Epithelial cell of proximal tubule (primary cell): ENCODE results near the gene SLC10A2. TPM values are rescaled to one million over a fixed set of nuclear protein-coding genes. Genes with fewer than 3 reads are reported as not detected.

ENCODE experiments used
- DNase-seq: peaks from one replicate; pipeline ENCODE4 v3.0.0-alpha.2; 2011; ENCODE audit warnings: low read depth
- H3K4me3 ChIP-seq: 2 replicates; pipeline ENCODE4 v1.5.1; 2011; ENCODE audit warnings: low read depth, mild to moderate bottlenecking, low read length
- total RNA-seq: library from RNA; depleted of rRNA; stranded (reverse); fragments of >200 nt; gene quantifications from 2 replicates; pipeline ENCODE4 v1.2.3, GENCODE V29; 2015
- TF ChIP-seq, protein P1 (sequence below): conservative IDR thresholded peaks from 2 replicates; pipeline ENCODE4 v1.5.1; 2012; ENCODE audit warnings: low read depth, mild to moderate bottlenecking, low read length

Gene SLC10A2
- total RNA-seq, 1 donor from 2014 or later, result not detected

DNA sequence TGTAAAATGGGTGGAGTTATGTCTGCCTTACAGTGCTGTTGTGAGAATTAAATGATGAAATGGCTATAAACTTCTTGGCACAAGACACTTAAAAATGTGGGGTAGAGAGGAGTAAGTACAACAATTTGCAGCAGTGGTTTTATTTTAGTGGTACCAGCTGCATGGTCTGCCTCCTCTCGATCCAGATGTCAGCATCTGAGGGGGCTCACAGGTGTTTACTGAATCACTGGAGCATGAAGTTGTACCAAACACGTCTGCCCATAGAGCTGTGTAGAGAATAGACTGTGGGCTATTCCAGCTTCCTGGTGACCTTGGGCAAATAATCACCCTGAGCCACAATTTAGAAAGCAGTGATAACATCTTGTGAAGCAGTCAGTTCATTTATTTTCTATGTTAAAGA lies 11.1 kb downstream of the SLC10A2 start:
- H3K4me3 ChIP-seq, result no peak overlapping the region
- no peak for DNase-seq
- TF ChIP-seq, protein P1, sequence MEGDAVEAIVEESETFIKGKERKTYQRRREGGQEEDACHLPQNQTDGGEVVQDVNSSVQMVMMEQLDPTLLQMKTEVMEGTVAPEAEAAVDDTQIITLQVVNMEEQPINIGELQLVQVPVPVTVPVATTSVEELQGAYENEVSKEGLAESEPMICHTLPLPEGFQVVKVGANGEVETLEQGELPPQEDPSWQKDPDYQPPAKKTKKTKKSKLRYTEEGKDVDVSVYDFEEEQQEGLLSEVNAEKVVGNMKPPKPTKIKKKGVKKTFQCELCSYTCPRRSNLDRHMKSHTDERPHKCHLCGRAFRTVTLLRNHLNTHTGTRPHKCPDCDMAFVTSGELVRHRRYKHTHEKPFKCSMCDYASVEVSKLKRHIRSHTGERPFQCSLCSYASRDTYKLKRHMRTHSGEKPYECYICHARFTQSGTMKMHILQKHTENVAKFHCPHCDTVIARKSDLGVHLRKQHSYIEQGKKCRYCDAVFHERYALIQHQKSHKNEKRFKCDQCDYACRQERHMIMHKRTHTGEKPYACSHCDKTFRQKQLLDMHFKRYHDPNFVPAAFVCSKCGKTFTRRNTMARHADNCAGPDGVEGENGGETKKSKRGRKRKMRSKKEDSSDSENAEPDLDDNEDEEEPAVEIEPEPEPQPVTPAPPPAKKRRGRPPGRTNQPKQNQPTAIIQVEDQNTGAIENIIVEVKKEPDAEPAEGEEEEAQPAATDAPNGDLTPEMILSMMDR, result no peak

DNA sequence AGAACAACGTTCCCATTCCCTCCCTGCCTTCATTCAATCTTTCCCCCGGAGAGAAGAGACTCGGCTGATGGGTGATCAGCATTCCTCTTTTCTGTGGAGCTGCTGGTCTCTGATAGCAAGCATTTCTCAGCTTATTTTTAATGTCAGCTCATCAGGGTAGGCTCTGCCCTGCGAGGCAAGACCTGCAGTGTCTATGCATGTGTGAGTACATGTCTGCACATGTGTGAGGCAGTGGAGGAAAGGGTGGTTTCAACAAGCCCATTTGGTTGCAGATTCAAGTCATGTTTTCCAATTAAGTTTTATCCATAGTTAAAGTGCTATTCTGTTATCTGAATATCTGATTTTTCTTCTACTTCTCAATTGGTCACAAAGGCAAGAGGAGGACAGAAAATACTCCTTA lies 19.5 kb downstream of the SLC10A2 start:
- DNase-seq, result no peak

DNA sequence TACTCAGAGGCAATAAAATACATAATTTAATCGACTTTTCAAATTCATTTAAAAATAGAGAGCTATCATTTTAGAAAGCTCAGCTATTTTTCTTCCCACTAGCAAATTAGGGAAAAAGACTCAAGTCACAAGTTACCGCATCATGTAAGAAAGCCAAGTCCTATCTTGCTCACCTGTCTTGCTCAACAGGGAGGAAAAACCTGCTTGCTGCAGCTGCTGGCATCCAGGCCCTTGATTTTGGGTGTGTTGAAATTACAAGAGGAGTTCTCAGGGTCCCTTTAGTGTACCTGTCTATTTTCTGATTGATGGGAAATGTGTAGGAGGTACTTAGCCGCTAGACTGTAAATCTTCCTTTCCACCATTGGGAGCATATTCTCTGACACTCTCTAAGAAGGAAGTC lies 22.2 kb downstream of the SLC10A2 start:
- DNase-seq, result no peak
- no peak overlapping the region for H3K4me3 ChIP-seq
- TF ChIP-seq, protein P1, result no peak

More for the DNA sequence above, 19.5 kb downstream of the SLC10A2 start:
- H3K4me3 ChIP-seq, result no peak overlapping the region
- TF ChIP-seq, protein P1, result no peak

DNA sequence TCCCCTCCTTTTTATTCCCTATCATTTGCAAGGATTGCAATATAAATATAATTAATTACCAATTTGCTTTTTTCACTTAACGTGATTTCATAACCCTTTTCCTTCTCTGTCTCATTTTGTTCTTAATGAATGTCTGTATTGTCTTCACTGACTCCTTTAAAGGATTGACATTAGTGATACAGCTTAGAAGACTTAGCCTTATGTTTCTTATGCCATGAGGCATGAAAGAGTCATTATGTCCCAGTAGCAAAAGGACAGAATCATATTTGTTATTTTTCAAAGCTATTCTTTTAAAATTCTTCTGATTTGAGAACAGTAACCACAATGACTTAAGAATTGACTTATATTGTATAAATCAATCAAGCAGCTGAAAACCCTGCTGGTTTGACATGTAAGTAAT lies 26.2 kb downstream of the SLC10A2 start:
- no peak overlapping the region for H3K4me3 ChIP-seq
- no peak for DNase-seq
- TF ChIP-seq, protein P1, result no peak

DNA sequence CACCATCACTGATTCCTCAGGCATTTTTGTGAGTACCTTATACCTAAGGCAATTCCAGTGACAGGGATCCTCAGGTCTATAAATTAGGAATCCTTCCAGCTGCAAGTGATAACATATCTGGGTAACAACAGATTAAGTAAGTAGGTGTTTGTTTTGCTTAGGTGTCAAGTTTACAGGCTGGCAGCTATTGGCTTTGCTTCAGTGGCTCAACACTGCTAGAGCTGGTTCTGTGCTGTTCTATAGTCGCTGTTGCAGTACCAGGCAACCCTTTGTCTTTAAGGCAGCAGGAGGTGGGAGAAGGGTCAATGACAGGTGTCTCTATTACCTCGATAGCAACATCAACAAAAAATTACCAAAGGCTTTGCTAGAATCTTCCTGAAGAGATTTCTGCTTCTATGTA lies 27.0 kb downstream of the SLC10A2 start:
- H3K4me3 ChIP-seq, result no peak overlapping the region
- DNase-seq, result no peak
- TF ChIP-seq, protein P1, result no peak

DNA sequence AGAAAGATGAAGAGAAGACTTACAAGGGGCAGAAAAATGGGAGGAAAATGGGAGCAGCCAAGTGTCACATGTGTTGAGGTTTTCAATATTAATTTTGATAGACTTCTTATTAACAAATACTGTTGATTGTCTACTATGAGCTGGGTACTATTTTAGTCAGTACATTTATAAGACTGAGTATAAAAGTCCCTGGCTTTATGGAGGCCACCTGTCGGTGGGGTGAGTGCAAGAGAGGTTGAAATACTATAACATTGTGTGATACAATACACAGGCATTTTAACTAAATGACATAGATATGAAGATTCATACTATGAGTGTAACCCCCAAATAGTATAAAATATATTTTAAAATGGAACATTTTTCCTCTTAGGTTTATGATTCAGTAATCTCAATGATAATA lies 29.9 kb downstream of the SLC10A2 start:
- TF ChIP-seq, protein P1, result no peak
- no peak overlapping the region for H3K4me3 ChIP-seq
- DNase-seq, result no peak

DNA sequence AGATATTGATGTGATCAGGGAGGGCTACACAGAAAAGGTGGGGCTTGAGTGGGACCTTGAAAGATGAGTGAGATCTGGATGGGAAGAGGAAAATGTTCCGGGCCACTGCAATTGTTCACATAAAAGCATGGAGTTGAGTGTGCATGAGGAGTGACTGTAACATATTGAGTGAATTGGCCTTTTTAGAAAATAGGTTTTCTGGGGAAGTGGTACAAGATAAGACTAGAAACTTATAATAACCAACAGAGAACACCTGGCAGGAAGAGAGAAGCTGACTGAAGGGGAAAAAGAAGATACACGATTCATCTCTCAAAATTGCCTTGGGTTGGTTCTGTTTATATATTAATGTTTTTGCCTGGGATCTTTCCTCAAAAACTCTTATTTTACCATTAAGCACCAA lies 32.2 kb downstream of the SLC10A2 start:
- H3K4me3 ChIP-seq, result no peak overlapping the region
- no peak for DNase-seq
- TF ChIP-seq, protein P1, result no peak
